Uterus (tissue), 2 donors: ENCODE measurements around the gene SH3PXD2B.

Experiments
- CTCF ChIP-seq, 4 experiments: fragments of 200-600 bp in 2 of 4; fragments of 450-650 bp in 2 of 4; sonication (generic) in 2 of 4; IDR thresholded peaks; one replicate each; pipeline ENCODE4 v1.5.1; 2016 to 2019; ENCODE audit warnings: antibody characterized with exemption in 4 of 4, mild to moderate bottlenecking in 2 of 4, moderate library complexity in 1 of 4
- POLR2A ChIP-seq, 2 donors: fragments of 450-650 bp; IDR thresholded peaks; one replicate each; pipeline ENCODE4 v1.6.1; 2016; ENCODE audit warnings: antibody characterized with exemption in 2 of 2, mild to moderate bottlenecking in 1 of 2, moderate library complexity in 1 of 2

GRCh38 chr5:172335721-172336120, 118.6 kb downstream of the SH3PXD2B start:
- TF ChIP-seq CTCF (IDR thresholded peaks at IDR 0.05) (no peak), POLR2A (IDR thresholded peaks at IDR 0.05) (no peak)
